T-cell (primary cell): ENCODE data around the gene RGS14. TPM values are rescaled to one million over a fixed set of nuclear protein-coding genes. Genes with fewer than 3 reads are reported as not detected.
A peak's percentile ranks its signal among the peaks of the same experiment; 100 is the strongest.
"Not testable (repeated sequence)": the region's sequence is repeated elsewhere in the genome, so short reads cannot be mapped to it uniquely, and the experiment has no call there.

Source experiments
- ATAC-seq, 4 experiments: fragments of 200-7000 bp in 3 of 4; fragments of 150-1000 bp in 1 of 4; cut with Tn5 transposase; replicated peaks in 1 of 4; 1 replicate in 3 of 4; 2 replicates in 1 of 4; pipeline ENCODE4 v1.10.0; 2021; ENCODE audit warnings: moderate library complexity in 3 of 4, mild to moderate bottlenecking in 2 of 4, moderate number of reproducible peaks in 1 of 4
- CTCF ChIA-PET, 2 donors: fragments of 300-600 bp; sonication (Branson Sonifier 250); formaldehyde crosslinking; loops; one replicate each; lab custom pipeline; 2022; ENCODE audit warnings: antibody characterized with exemption in 2 of 2; lab: Charles Lee
- POLR2A ChIA-PET, 2 donors: fragments of 300-600 bp; sonication (Branson Sonifier 250); formaldehyde crosslinking; loops; one replicate each; lab custom pipeline; 2022; ENCODE audit warnings: antibody characterized with exemption in 2 of 2; lab: Charles Lee
- DNase-seq, 35 experiments: peaks; one replicate each; pipeline versions ENCODE4 v3.0.0 to v3.0.0-alpha.2; 2013 to 2023
- H3K27ac ChIP-seq: one replicate; pipeline ENCODE4 v1.5.1; 2013; ENCODE audit warnings: low read length
- H3K27me3 ChIP-seq, 2 experiments: replicated peaks in 1 of 2; 1 replicate in 1 of 2; 2 replicates in 1 of 2; pipeline versions ENCODE4 v1.6.1 to v1.7.0; 2013; ENCODE audit warnings: low read length in 1 of 2, mixed read lengths in 1 of 2; ENCODE audit not compliant: control insufficient read depth in 2 of 2, insufficient read depth in 2 of 2; ENCODE audit errors: extremely low read depth in 1 of 2
- H3K36me3 ChIP-seq, 2 donors: 1 replicate in 1 of 2; 2 replicates in 1 of 2; pipeline versions ENCODE4 v1.6.1 to v1.7.0; 2013; ENCODE audit warnings: low read length in 1 of 2; ENCODE audit not compliant: control insufficient read depth in 2 of 2, insufficient read depth in 1 of 2; ENCODE audit errors: extremely low read depth in 1 of 2
- H3K4me1 ChIP-seq, 2 experiments: 1 replicate in 1 of 2; 2 replicates in 1 of 2; pipeline versions ENCODE4 v1.6.1 to v1.7.0; 2013; ENCODE audit warnings: low read length in 2 of 2, mixed read lengths in 1 of 2; ENCODE audit not compliant: insufficient read depth in 2 of 2, control insufficient read depth in 1 of 2; ENCODE audit errors: extremely low read depth in 1 of 2
- H3K4me3 ChIP-seq, 2 donors: 1 replicate in 1 of 2; 2 replicates in 1 of 2; pipeline versions ENCODE4 v1.5.1 to v1.7.0; 2013; ENCODE audit warnings: mild to moderate bottlenecking in 2 of 2, low read length in 1 of 2, moderate library complexity in 1 of 2; ENCODE audit not compliant: control insufficient read depth in 1 of 2; ENCODE audit errors: extremely low read depth in 1 of 2
- H3K9me3 ChIP-seq: 2 replicates; pipeline ENCODE4 v1.7.0; 2013
- H3K27ac Mint-ChIP-seq, 2 donors: one replicate each; pipeline ENCODE4 v1.8.0; 2020 to 2021; ENCODE audit warnings: mild to moderate bottlenecking in 2 of 2, mixed read lengths in 2 of 2
- H3K27me3 Mint-ChIP-seq, 2 donors: one replicate each; pipeline ENCODE4 v1.8.0; 2021 to 2022; ENCODE audit warnings: mixed read lengths in 2 of 2
- H3K36me3 Mint-ChIP-seq: one replicate; pipeline ENCODE4 v1.8.0; 2021; ENCODE audit warnings: mixed read lengths
- H3K4me1 Mint-ChIP-seq, 3 donors: one replicate each; pipeline ENCODE4 v1.8.0; 2020 to 2022; ENCODE audit warnings: mixed read lengths in 3 of 3, mild to moderate bottlenecking in 1 of 3
- H3K4me3 Mint-ChIP-seq, 3 donors: one replicate each; pipeline ENCODE4 v1.8.0; 2020 to 2022; ENCODE audit warnings: mild to moderate bottlenecking in 3 of 3, mixed read lengths in 3 of 3, moderate library complexity in 3 of 3
- H3K9me3 Mint-ChIP-seq, 3 donors: one replicate each; pipeline ENCODE4 v1.8.0; 2020 to 2022; ENCODE audit warnings: mixed read lengths in 3 of 3
- WGBS: methylation state at CpG from one replicate; pipeline ENCODE4 v1.1.5; 2013; ENCODE audit warnings: missing lambda C conversion rate; ENCODE audit not compliant: insufficient coverage; 5-methylcytosine and 5-hydroxymethylcytosine counted together
- total RNA-seq, 35 experiments: library from RNA in 6 of 35; stranded (reverse) in 6 of 35; fragments of 120-200 nt in 1 of 35; gene quantifications; one replicate each; pipeline versions ENCODE4 v1.2.1 to v1.2.4 and lab custom pipeline; 2013 to 2026

The RGS14 gene
- total RNA-seq, 5 donors from 2014 or later (not counting 1 experiment from before 2014, with no cell fraction given) = 85.7 to 209 (median 195) TPM

GRCh38 chr5:177358370-177358819 lies 671 bp downstream of the RGS14 start:
- Mint-ChIP-seq H3K27me3 (no peaks in the 10 kb centered on the region), H3K9me3 (no peaks in the 10 kb centered on the region), H3K4me1 (peaks cover 75 to 85% (median 85%) of the 10 kb centered on the region in 3 donors), H3K4me3 (peak overlapping the region; percentile 77 to 91 (median 83)), H3K27ac (peak overlapping the region; percentile 89 to 95), H3K36me3 (peaks cover 5% of the 10 kb centered on the region)
- ChIA-PET CTCF (interaction anchor here (0.6 to 1.2 kb wide), 4 partner anchors 11 to 795 kb away, joined by 3 to 4 read pairs (median 3); partner anchors contain the start of gene NHP2 (in 1 of the 2)), POLR2A (no interaction called here)
- H3K4me3 ChIP-seq = peak overlapping the region; percentile 77 to 92
- no peaks in the 10 kb centered on the region for H3K27me3 ChIP-seq
- peaks cover 53 to 81% of the 10 kb centered on the region in 2 experiments for H3K4me1 ChIP-seq
- DNase-seq (peak in 1 of 35 experiments; percentile 23), ATAC-seq (no peak)
- 3% methylated on average over 5 of the region's 5 CpGs for WGBS
- peaks cover 0 to 29% of the 10 kb centered on the region in 2 donors for H3K36me3 ChIP-seq
- H3K27ac ChIP-seq = peak overlapping the region; percentile 73
- no peaks in the 10 kb centered on the region for H3K9me3 ChIP-seq

DNA sequence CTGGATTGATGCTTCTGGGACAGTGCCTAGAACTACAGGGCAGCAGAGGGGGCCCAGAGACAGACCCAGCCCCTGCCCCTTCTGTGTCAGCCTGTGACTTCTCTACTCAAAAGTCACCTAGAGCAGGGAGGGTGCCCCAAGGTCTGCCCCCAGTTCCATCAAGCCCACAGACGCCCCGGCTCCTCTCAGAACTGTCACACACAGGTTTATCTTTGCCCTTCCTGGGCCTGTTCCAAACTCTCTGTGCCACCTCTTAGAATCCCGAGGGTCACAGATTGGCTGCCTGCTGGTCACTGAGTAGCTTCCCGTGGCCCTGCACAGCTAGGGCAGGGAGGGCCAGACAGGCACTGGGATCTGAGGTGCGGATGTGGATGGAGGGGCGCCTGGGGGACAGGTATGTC lies 1.7 kb downstream of the RGS14 start:
- no peaks in the 10 kb centered on the region for H3K27me3 ChIP-seq
- no peaks in the 10 kb centered on the region for H3K27me3 Mint-ChIP-seq
- 74% methylated on average over 4 of the region's 6 CpGs for WGBS
- peak overlapping the region; percentile 73 for H3K27ac ChIP-seq
- H3K9me3 ChIP-seq = no peaks in the 10 kb centered on the region
- H3K4me3 ChIP-seq = peak overlapping the region; percentile 77 to 92
- H3K4me1 ChIP-seq = peaks cover 57 to 92% of the 10 kb centered on the region in 2 experiments
- ChIA-PET POLR2A (no interaction called here), CTCF (interaction anchor here in 1 of 2 donors (0.7 kb wide), 1 partner anchor 12 kb away, joined by 3 read pairs; no protein-coding TSS in a partner anchor)
- H3K36me3 Mint-ChIP-seq = peaks cover 5% of the 10 kb centered on the region
- no peaks in the 10 kb centered on the region for H3K9me3 Mint-ChIP-seq
- ATAC-seq = no peak
- peak overlapping the region; percentile 89 to 95 for H3K27ac Mint-ChIP-seq
- H3K4me1 Mint-ChIP-seq = peaks cover 80 to 91% (median 80%) of the 10 kb centered on the region in 3 donors
- peak overlapping the region; percentile 77 to 91 (median 83) for H3K4me3 Mint-ChIP-seq
- H3K36me3 ChIP-seq = peaks cover 0 to 34% of the 10 kb centered on the region in 2 donors
- DNase-seq = no peak

- peaks cover 5% of the 10 kb centered on the region for H3K36me3 Mint-ChIP-seq
- peaks cover 0 to 38% of the 10 kb centered on the region in 2 donors for H3K36me3 ChIP-seq
- ATAC-seq = no peak
- H3K4me3 Mint-ChIP-seq = peak overlapping the region; percentile 77 to 91 (median 83)
- peak overlapping the region; percentile 89 to 95 for H3K27ac Mint-ChIP-seq
- peaks cover 75 to 91% (median 80%) of the 10 kb centered on the region in 3 donors for H3K4me1 Mint-ChIP-seq
- H3K4me3 ChIP-seq = peak overlapping the region; percentile 77 to 92
- H3K27me3 ChIP-seq = no peaks in the 10 kb centered on the region
- DNase-seq = no peak
- H3K4me1 ChIP-seq = peaks cover 58 to 96% of the 10 kb centered on the region in 2 experiments
- CTCF ChIA-PET = interaction anchor here (0.7 to 1.1 kb wide), 3 partner anchors 9 to 149 kb away, joined by 3 read pairs; no protein-coding TSS in a partner anchor
- H3K9me3 Mint-ChIP-seq = no peaks in the 10 kb centered on the region
- H3K27me3 Mint-ChIP-seq = no peaks in the 10 kb centered on the region
- H3K27ac ChIP-seq = peak overlapping the region; percentile 73
- WGBS = 80% methylated on average over 3 of the region's 3 CpGs
- POLR2A ChIA-PET = no interaction called here
- no peaks in the 10 kb centered on the region for H3K9me3 ChIP-seq
These were observed 2.1 kb downstream of the RGS14 start for GRCh38 chr5:177359860-177360259.

- Histone ChIP-seq H3K4me3 (peak overlapping the region in 1 of 2 donors; percentile 17), H3K4me1 (peaks cover 57 to 96% of the 10 kb centered on the region in 2 experiments), H3K36me3 (peaks cover 4 to 46% of the 10 kb centered on the region in 2 donors), H3K27ac (peak overlapping the region; percentile 27)
- not testable (repeated sequence) for H3K27me3 Mint-ChIP-seq, H3K9me3 ChIP-seq, H3K36me3 Mint-ChIP-seq, ATAC-seq, H3K27me3 ChIP-seq, DNase-seq, H3K9me3 Mint-ChIP-seq
- Mint-ChIP-seq H3K27ac (peak overlapping the region; percentile 95 to 96), H3K4me1 (peaks cover 67 to 91% (median 85%) of the 10 kb centered on the region in 3 donors), H3K4me3 (peak overlapping the region in 2 of 3 donors; percentile 52 to 77)
- POLR2A ChIA-PET = interaction anchor here in 1 of 2 donors (0.6 kb wide), 1 partner anchor 44 kb away, joined by 14 read pairs; no protein-coding TSS in a partner anchor
- WGBS = 90% methylated on average over 6 of the region's 7 CpGs
- CTCF ChIA-PET = interaction anchor here (0.6 to 1.3 kb wide), 6 partner anchors 8 to 1009 kb away, joined by 3 to 5 read pairs (median 3); no protein-coding TSS in a partner anchor
These were observed 3.0 kb downstream of the RGS14 start for GRCh38 chr5:177360740-177361139.

DNA sequence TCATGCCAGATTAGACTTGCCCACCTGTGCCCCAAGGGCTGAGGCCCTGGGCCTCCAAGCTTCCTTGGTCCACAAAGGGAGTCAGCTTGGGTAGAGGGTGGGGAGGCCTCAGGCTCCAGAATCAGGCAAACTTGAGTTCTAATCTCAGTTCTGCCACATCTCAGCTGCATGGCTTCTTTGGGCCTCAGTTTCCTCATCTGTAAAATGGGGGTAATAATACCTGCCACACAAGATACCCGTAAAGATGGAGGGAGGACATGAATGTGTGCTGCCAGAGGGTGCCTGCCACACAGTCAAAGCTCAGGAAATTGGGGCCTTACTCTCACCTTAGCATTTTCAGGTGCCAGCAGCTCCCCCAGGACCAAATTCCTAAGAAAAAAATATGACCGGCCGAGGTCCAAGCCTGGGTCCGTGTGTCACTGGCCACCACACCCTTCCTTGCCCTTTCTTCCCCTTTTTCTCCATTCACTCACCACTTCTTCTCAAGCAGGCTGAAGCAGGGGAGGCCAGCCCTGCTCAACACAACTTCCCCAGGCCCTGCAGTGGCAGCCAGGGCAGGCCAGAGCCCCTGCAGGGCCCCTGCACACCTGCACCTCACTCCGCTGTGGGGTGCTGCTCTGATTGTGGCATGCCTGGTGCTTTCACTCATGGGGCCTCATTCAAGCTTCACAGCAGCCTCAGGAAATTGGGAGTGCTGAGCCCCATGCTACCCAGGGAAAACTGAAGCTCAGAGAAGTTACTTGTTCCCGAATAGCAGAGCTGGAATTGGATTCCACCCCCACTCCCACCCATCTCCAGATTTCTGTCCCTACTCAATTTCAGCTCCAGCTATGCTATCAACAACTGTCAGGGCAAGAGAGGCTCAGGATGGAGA lies 3.9 kb downstream of the RGS14 start:
- Mint-ChIP-seq H3K4me1 (peaks cover 58 to 87% (median 79%) of the 10 kb centered on the region in 3 donors), H3K36me3 (peaks cover 5% of the 10 kb centered on the region), H3K9me3 (no peaks in the 10 kb centered on the region), H3K27ac (peak overlapping the region; percentile 95 to 96), H3K27me3 (no peaks in the 10 kb centered on the region), H3K4me3 (peak overlapping the region; percentile 77 to 82 (median 80))
- Histone ChIP-seq H3K27me3 (no peaks in the 10 kb centered on the region), H3K36me3 (peaks cover 5 to 55% of the 10 kb centered on the region in 2 donors), H3K27ac (peak overlapping the region; percentile 74), H3K9me3 (no peaks in the 10 kb centered on the region), H3K4me3 (peak overlapping the region in 1 of 2 donors; percentile 56), H3K4me1 (peaks cover 54 to 96% of the 10 kb centered on the region in 2 experiments)
- DNase-seq = peak in 3 of 35 experiments; percentile 15 to 41 (median 25)
- CTCF ChIA-PET = interaction anchor here (0.5 to 1.5 kb wide), 3 partner anchors 18 to 51 kb away, joined by 3 to 7 read pairs (median 4); no protein-coding TSS in a partner anchor
- POLR2A ChIA-PET = no interaction called here
- WGBS = 58% methylated on average over 2 of the region's 6 CpGs
- ATAC-seq = peak in 1 of 4 experiments; percentile 14

- no peak for DNase-seq
These were observed 4.5 kb downstream of the RGS14 start for GRCh38 chr5:177362292-177362609.

More at GRCh38 chr5:177362292-177362609, 4.5 kb downstream of the RGS14 start:
- H3K4me1 ChIP-seq = peaks cover 48 to 95% of the 10 kb centered on the region in 2 experiments
- no peaks in the 10 kb centered on the region for H3K9me3 ChIP-seq
- no peaks in the 10 kb centered on the region for H3K27me3 ChIP-seq
- Mint-ChIP-seq H3K4me1 (peaks cover 52 to 81% (median 73%) of the 10 kb centered on the region in 3 donors), H3K36me3 (peaks cover 5% of the 10 kb centered on the region), H3K27me3 (no peaks in the 10 kb centered on the region), H3K4me3 (peak overlapping the region; percentile 77 to 82 (median 80)), H3K27ac (peak overlapping the region; percentile 95 to 96), H3K9me3 (no peaks in the 10 kb centered on the region)
- CTCF ChIA-PET = interaction anchor here in 1 of 2 donors (1.5 kb wide), 1 partner anchor 28 kb away, joined by 4 read pairs; no protein-coding TSS in a partner anchor
- no peak for ATAC-seq
- 70% methylated on average over 3 of the region's 8 CpGs for WGBS
- peak overlapping the region; percentile 74 for H3K27ac ChIP-seq
- peak overlapping the region; percentile 54 to 56 for H3K4me3 ChIP-seq
- POLR2A ChIA-PET = no interaction called here
- H3K36me3 ChIP-seq = peaks cover 6 to 60% of the 10 kb centered on the region in 2 donors
